Hepatic stellate cell (primary cell): ENCODE data around the gene VSIG10L.

Experiments
- DNase-seq: peaks from one replicate; pipeline ENCODE4 v3.0.0; 2011; ENCODE audit warnings: low spot score

Gene VSIG10L

GRCh38 chr19:51341976-51342580 is at the start of gene VSIG10L:
Gene VSIG10L (minus strand): TSS chr19:51342139. CDS start chr19:51342124, 15 bp downstream.
- no peak for DNase-seq

- no peak for DNase-seq
These were observed 49.2 kb upstream of the VSIG10L start for GRCh38 chr19:51391073-51391611.

GRCh38 chr19:51389143-51389542 is 47.2 kb upstream of the VSIG10L start:
- no peak for DNase-seq

- no peak for DNase-seq
These were observed 46.0 kb upstream of the VSIG10L start, which contains the start of gene LIM2 for GRCh38 chr19:51387924-51388389. Gene LIM2 (minus strand): TSS chr19:51387974. CDS start chr19:51387443, 531 bp downstream.

GRCh38 chr19:51386882-51387520 is 45.1 kb upstream of the VSIG10L start:
- no peak for DNase-seq

- DNase-seq, result no peak
These were observed 40.1 kb upstream of the VSIG10L start for GRCh38 chr19:51382004-51382403.

GRCh38 chr19:51380379-51380778 is 38.4 kb upstream of the VSIG10L start:
- no peak for DNase-seq

- DNase-seq, result no peak
These were observed 35.5 kb upstream of the VSIG10L start for GRCh38 chr19:51377422-51377821.

GRCh38 chr19:51375504-51376221 is 33.7 kb upstream of the VSIG10L start:
- no peak for DNase-seq

GRCh38 chr19:51372649-51373504 is 30.9 kb upstream of the VSIG10L start, which contains the start of gene NKG7:
Gene NKG7 (minus strand): TSS chr19:51372654. CDS start chr19:51372535, 119 bp downstream.
- DNase-seq, result no peak

- DNase-seq, result no peak
These were observed 30.2 kb upstream of the VSIG10L start for GRCh38 chr19:51372021-51372648.

GRCh38 chr19:51371186-51371690 is 29.3 kb upstream of the VSIG10L start:
- DNase-seq, result no peak

- no peak for DNase-seq
These were observed 28.3 kb upstream of the VSIG10L start for GRCh38 chr19:51370230-51370629.

GRCh38 chr19:51368366-51369282 is 26.7 kb upstream of the VSIG10L start, which contains the start of gene CLDND2:
Gene CLDND2 (minus strand): TSS chr19:51369003. CDS start chr19:51368577, 426 bp downstream.
- peak; percentile 28 for DNase-seq

- DNase-seq, result peak; percentile 96
These were observed 25.8 kb upstream of the VSIG10L start for GRCh38 chr19:51367565-51368365.

GRCh38 chr19:51367255-51367564 is 25.3 kb upstream of the VSIG10L start:
- DNase-seq, result no peak

- peak; percentile 99 for DNase-seq
These were observed 24.7 kb upstream of the VSIG10L start for GRCh38 chr19:51366389-51367254.

- no peak for DNase-seq
These were observed 24.0 kb upstream of the VSIG10L start, which contains the start of gene ETFB for GRCh38 chr19:51365965-51366388. Gene ETFB (minus strand): TSS chr19:51366388. CDS start chr19:51366326, 62 bp downstream.
